Neural progenitor cell (in vitro differentiated cells): Measurements from ENCODE around the gene CDK7. TPM values are rescaled to one million over a fixed set of nuclear protein-coding genes. Genes with fewer than 3 reads are reported as not detected.

Experiments used
- DNase-seq: peaks from one replicate; pipeline ENCODE4 v3.0.0-alpha.2; 2016; ENCODE audit warnings: low spot score
- H2AFZ ChIP-seq: fragments of 200-600 bp; sonication (generic); replicated peaks from 2 replicates; pipeline ENCODE4 v1.6.1; 2016; ENCODE audit warnings: antibody characterized with exemption
- H3F3A ChIP-seq: fragments of 200-600 bp; sonication (generic); 2 replicates; pipeline ENCODE4 v1.6.1; 2016; ENCODE audit warnings: antibody characterized with exemption, low read depth
- H3K27ac ChIP-seq: fragments of 200-600 bp; sonication (generic); 2 replicates; pipeline ENCODE4 v1.5.1; 2016; ENCODE audit warnings: mild to moderate bottlenecking
- H3K27me3 ChIP-seq: fragments of 200-600 bp; sonication (generic); 2 replicates; pipeline ENCODE4 v1.6.1; 2016; ENCODE audit warnings: mild to moderate bottlenecking, moderate library complexity
- H3K36me3 ChIP-seq: fragments of 200-600 bp; sonication (generic); 2 replicates; pipeline ENCODE4 v1.5.1; 2016
- H3K4me1 ChIP-seq: fragments of 200-600 bp; sonication (generic); 2 replicates; pipeline ENCODE4 v1.6.1; 2016; ENCODE audit warnings: mixed run types
- H3K4me2 ChIP-seq: fragments of 200-600 bp; sonication (generic); 2 replicates; pipeline ENCODE4 v1.6.1; 2016
- H3K4me3 ChIP-seq: fragments of 200-600 bp; sonication (generic); 2 replicates; pipeline ENCODE4 v1.5.1; 2016
- H3K79me2 ChIP-seq: fragments of 200-600 bp; sonication (generic); 2 replicates; pipeline ENCODE4 v1.6.1; 2016; ENCODE audit warnings: low read depth
- H3K9ac ChIP-seq: fragments of 200-600 bp; sonication (generic); 2 replicates; pipeline ENCODE4 v1.6.1; 2016
- H3K9me3 ChIP-seq: fragments of 200-600 bp; sonication (generic); 2 replicates; pipeline ENCODE4 v1.5.1; 2016; ENCODE audit warnings: low read depth
- H4K20me1 ChIP-seq: fragments of 200-600 bp; sonication (generic); 2 replicates; pipeline ENCODE4 v1.6.1; 2016; ENCODE audit warnings: low read depth
- H3K27ac Mint-ChIP-seq: 3 replicates; pipeline ENCODE4 v1.8.0; 2021; ENCODE audit warnings: mixed read lengths
- H3K27me3 Mint-ChIP-seq: 2 replicates; pipeline ENCODE4 v1.8.0; 2022; ENCODE audit warnings: low read depth, mild to moderate bottlenecking, inconsistent platforms, moderate library complexity, mixed read lengths; ENCODE audit not compliant: insufficient read depth
- H3K36me3 Mint-ChIP-seq: 3 replicates; pipeline ENCODE4 v1.8.0; 2021; ENCODE audit warnings: mixed read lengths
- H3K4me1 Mint-ChIP-seq: 3 replicates; pipeline ENCODE4 v1.8.0; 2021; ENCODE audit warnings: mixed read lengths
- H3K4me3 Mint-ChIP-seq: 3 replicates; pipeline ENCODE4 v1.8.0; 2021; ENCODE audit warnings: mild to moderate bottlenecking, moderate library complexity, mixed read lengths
- H3K9me3 Mint-ChIP-seq: 3 replicates; pipeline ENCODE4 v1.8.0; 2020; ENCODE audit warnings: mixed read lengths
- EZH2 ChIP-seq: fragments of 200-600 bp; sonication (generic); IDR thresholded peaks from 2 replicates; pipeline ENCODE4 v1.6.1; 2017; ENCODE audit warnings: antibody characterized with exemption, mild to moderate bottlenecking, moderate library complexity
- EZH2phosphoT487 ChIP-seq: fragments of 200-600 bp; sonication (generic); IDR thresholded peaks from 2 replicates; pipeline ENCODE4 v1.6.1; 2017; ENCODE audit warnings: antibody characterized with exemption
- total RNA-seq: library from RNA; depleted of rRNA; stranded (reverse); fragments of >200 nt; gene quantifications from 2 replicates; pipeline ENCODE4 v1.2.3, GENCODE V29; 2015; ENCODE audit warnings: low replicate concordance
- TF ChIP-seq, protein P1 (sequence below): fragments of 200-600 bp; sonication (generic); IDR thresholded peaks from 2 replicates; pipeline ENCODE4 v1.5.1; 2017; ENCODE audit warnings: antibody characterized with exemption, mild to moderate bottlenecking

CDK7 gene
- total RNA-seq, 1 donor from 2014 or later, result 57.3 TPM

DNA sequence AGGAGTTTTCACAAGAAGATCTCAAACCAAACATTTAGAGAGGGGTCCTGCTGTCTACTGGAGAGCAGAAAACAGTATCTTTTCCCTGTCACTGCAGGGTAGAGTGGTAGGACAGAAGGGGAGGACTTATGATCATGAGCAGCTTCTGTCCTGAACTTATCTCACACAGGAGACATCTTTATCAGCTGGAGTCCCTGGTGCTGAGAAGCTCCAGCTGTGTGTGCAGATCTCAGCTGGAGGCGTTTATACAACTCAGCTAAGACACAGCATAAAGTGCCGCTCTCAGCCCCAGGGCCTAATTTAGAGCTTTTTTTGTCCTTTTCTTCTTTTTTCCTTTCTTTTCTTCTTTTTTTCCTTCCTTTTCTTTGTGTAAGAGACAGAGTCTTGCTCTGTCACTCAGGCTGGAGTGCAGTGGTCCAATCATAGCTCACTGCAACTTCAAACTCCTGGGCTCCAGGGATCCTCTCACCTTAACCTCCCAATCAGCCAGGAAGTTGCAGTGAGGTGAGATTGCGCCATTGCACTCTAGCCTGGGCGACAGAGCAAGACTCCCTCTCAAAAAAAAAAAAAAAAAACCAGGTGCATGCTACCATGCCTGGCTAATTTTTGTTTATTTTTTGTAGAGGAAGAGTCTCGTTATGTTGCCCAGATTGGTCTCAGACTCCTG, 66.0 kb downstream of the CDK7 start:
- H3K27ac ChIP-seq, result no peak overlapping the region
- no peaks in the 10 kb centered on the region for H4K20me1 ChIP-seq
- H3K4me2 ChIP-seq, result no peak overlapping the region
- peaks cover 4% of the 10 kb centered on the region for H3K36me3 Mint-ChIP-seq
- H3K4me3 Mint-ChIP-seq, result no peak overlapping the region
- TF ChIP-seq EZH2phosphoT487 (no peak), EZH2 (no peak)
- TF ChIP-seq, protein P1, sequence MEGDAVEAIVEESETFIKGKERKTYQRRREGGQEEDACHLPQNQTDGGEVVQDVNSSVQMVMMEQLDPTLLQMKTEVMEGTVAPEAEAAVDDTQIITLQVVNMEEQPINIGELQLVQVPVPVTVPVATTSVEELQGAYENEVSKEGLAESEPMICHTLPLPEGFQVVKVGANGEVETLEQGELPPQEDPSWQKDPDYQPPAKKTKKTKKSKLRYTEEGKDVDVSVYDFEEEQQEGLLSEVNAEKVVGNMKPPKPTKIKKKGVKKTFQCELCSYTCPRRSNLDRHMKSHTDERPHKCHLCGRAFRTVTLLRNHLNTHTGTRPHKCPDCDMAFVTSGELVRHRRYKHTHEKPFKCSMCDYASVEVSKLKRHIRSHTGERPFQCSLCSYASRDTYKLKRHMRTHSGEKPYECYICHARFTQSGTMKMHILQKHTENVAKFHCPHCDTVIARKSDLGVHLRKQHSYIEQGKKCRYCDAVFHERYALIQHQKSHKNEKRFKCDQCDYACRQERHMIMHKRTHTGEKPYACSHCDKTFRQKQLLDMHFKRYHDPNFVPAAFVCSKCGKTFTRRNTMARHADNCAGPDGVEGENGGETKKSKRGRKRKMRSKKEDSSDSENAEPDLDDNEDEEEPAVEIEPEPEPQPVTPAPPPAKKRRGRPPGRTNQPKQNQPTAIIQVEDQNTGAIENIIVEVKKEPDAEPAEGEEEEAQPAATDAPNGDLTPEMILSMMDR, result no peak
- no peak overlapping the region for H3K9ac ChIP-seq
- peaks cover 6% of the 10 kb centered on the region for H3K4me1 Mint-ChIP-seq
- H3K27ac Mint-ChIP-seq, result no peak overlapping the region
- H3K79me2 ChIP-seq, result no peaks in the 10 kb centered on the region
- no peak for DNase-seq
- H3F3A ChIP-seq, result no peaks in the 10 kb centered on the region
- H3K27me3 Mint-ChIP-seq, result no peaks in the 10 kb centered on the region
- no peaks in the 10 kb centered on the region for H3K4me1 ChIP-seq
- H3K9me3 Mint-ChIP-seq, result peaks cover 3% of the 10 kb centered on the region
- H3K4me3 ChIP-seq, result no peak overlapping the region
- no peaks in the 10 kb centered on the region for H3K36me3 ChIP-seq
- peak overlapping the region; percentile 93 for H2AFZ ChIP-seq
- no peaks in the 10 kb centered on the region for H3K9me3 ChIP-seq
- no peaks in the 10 kb centered on the region for H3K27me3 ChIP-seq

DNA sequence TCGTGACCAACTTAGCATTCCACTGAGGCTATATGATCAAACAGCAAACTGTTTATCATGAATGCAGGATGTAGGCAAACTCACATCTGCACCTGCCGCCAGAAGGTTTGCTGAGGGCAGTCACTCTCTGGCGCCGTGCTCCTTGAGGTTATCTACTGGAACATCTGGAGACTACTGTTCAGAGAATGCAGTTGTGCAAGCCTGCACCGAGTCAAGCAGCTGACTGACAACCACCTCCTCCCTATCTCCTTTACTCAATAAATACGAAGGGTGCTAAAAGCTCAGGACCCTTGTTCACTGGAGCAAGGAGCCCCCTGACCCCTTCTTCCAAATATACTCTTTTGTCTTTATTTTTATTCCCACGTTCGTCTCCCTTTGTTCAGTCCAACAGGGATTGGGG, 70.8 kb downstream of the CDK7 start:
- no peaks in the 10 kb centered on the region for H3K79me2 ChIP-seq
- H3K27ac ChIP-seq, result no peak overlapping the region
- Mint-ChIP-seq H3K4me3 (no peak overlapping the region), H3K4me1 (no peaks in the 10 kb centered on the region), H3K27me3 (peaks cover 2% of the 10 kb centered on the region), H3K36me3 (peaks cover 8% of the 10 kb centered on the region), H3K9me3 (peaks cover 18% of the 10 kb centered on the region), H3K27ac (no peak overlapping the region)
- no peak for DNase-seq
- H3K4me1 ChIP-seq, result no peaks in the 10 kb centered on the region
- H2AFZ ChIP-seq, result no peak overlapping the region
- H3K27me3 ChIP-seq, result no peaks in the 10 kb centered on the region
- H4K20me1 ChIP-seq, result no peaks in the 10 kb centered on the region
- TF ChIP-seq EZH2 (no peak), EZH2phosphoT487 (no peak)
- TF ChIP-seq, protein P1, result no peak
- no peaks in the 10 kb centered on the region for H3F3A ChIP-seq
- no peak overlapping the region for H3K4me3 ChIP-seq
- no peak overlapping the region for H3K9ac ChIP-seq
- H3K9me3 ChIP-seq, result no peaks in the 10 kb centered on the region
- H3K4me2 ChIP-seq, result no peak overlapping the region
- H3K36me3 ChIP-seq, result no peaks in the 10 kb centered on the region

DNA sequence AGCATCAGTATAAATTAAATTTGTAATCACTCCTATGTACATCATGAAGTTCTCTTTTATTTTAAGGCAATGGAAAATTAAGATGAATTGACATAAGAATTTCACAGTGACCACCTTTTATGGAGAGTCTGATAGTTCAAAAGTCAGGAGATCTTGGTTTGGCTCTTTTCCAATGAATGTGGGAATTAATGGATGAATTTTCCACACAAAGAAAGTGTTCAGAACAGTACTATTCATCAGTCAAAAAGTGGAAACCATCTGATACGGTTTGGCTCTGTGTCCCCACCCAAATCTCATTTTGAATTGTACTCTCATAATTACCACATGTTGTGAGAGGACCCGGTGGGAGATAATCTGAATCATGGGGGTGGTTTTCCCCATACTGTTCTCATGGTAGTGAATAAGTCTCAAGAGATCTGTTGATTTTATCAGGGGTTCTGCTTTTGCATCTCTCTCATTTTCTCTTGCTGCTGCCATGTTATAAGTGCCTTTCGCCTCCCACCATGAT, 73.4 kb downstream of the CDK7 start:
- no peak overlapping the region for H3K4me3 ChIP-seq
- no peaks in the 10 kb centered on the region for H3K27me3 ChIP-seq
- H3K27ac ChIP-seq, result no peak overlapping the region
- TF ChIP-seq EZH2phosphoT487 (no peak), EZH2 (no peak)
- TF ChIP-seq, protein P1, result no peak
- no peaks in the 10 kb centered on the region for H4K20me1 ChIP-seq
- no peak overlapping the region for H3K4me2 ChIP-seq
- peaks cover 3% of the 10 kb centered on the region for H3K4me1 Mint-ChIP-seq
- no peak overlapping the region for H3K9ac ChIP-seq
- H3K27ac Mint-ChIP-seq, result no peak overlapping the region
- H3K9me3 Mint-ChIP-seq, result peaks cover 18% of the 10 kb centered on the region
- no peaks in the 10 kb centered on the region for H3F3A ChIP-seq
- no peak overlapping the region for H2AFZ ChIP-seq
- DNase-seq, result no peak
- no peaks in the 10 kb centered on the region for H3K4me1 ChIP-seq
- H3K79me2 ChIP-seq, result no peaks in the 10 kb centered on the region
- peaks cover 8% of the 10 kb centered on the region for H3K36me3 Mint-ChIP-seq
- H3K36me3 ChIP-seq, result no peaks in the 10 kb centered on the region
- H3K4me3 Mint-ChIP-seq, result no peak overlapping the region
- peaks cover 2% of the 10 kb centered on the region for H3K27me3 Mint-ChIP-seq
- H3K9me3 ChIP-seq, result no peaks in the 10 kb centered on the region
